K562 treated with DMSO at 1 percent for 4 hours (cell line): Measurements from ENCODE around the gene AMER2. TPM values are rescaled to one million over a fixed set of nuclear protein-coding genes. Genes with fewer than 3 reads are reported as not detected.

Experiments
- total RNA-seq: library from RNA; unstranded; fragments of 300-600 nt; gene quantifications from 2 replicates; pipeline ENCODE4 v1.2.3, GENCODE V29; 2022; ENCODE audit not compliant: insufficient read depth

Gene AMER2, protein sequence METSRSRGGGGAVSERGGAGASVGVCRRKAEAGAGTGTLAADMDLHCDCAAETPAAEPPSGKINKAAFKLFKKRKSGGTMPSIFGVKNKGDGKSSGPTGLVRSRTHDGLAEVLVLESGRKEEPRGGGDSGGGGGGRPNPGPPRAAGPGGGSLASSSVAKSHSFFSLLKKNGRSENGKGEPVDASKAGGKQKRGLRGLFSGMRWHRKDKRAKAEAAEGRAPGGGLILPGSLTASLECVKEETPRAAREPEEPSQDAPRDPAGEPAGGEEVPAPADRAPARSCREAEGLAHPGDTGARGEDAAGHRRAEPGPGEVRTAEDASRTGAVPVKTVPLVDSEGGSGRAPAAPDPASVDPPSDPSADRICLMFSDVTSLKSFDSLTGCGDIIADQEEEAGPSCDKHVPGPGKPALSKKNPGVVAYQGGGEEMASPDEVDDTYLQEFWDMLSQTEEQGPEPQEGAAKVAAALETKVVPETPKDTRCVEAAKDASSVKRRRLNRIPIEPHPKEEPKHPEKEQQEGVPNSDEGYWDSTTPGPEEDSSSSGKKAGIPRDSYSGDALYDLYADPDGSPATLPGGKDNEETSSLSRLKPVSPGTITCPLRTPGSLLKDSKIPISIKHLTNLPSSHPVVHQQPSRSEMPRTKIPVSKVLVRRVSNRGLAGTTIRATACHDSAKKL
- total RNA-seq, result not detected in 2 replicates

GRCh38 chr13:25171517-25172302 lies at the start of gene AMER2:
Gene AMER2, minus strand, starts transcription at chr13:25172288. Its CDS starts 669 bp downstream, at chr13:25171619.

Other genes starting within 250 kb of the AMER2 start
- not detected in 2 replicates for gene PABPC3, start 76.2 kb downstream of the AMER2 start, total RNA-seq
- gene MTMR6, start 115.2 kb upstream of the AMER2 start, total RNA-seq, result 4.0 and 4.3 TPM in 2 replicates
- 24.1 and 26.3 TPM in 2 replicates for gene NUP58, start 129.3 kb upstream of the AMER2 start, total RNA-seq
- gene ATP8A2, start 199.7 kb upstream of the AMER2 start, total RNA-seq, result 0.17 TPM in 1 of 2 replicates, not detected in the other